Skeletal muscle cell (primary cell): Measurements from ENCODE around the gene VPS35.
"Not testable (repeated sequence)": the region's sequence is repeated elsewhere in the genome, so short reads cannot be mapped to it uniquely, and the experiment has no call there.

ENCODE experiments used
- DNase-seq: peaks from one replicate; pipeline ENCODE4 v3.0.0-alpha.2; 2010; ENCODE audit warnings: low read depth
- H3K4me3 ChIP-seq: 2 replicates; pipeline ENCODE4 v1.5.1; 2011; ENCODE audit warnings: low read depth, mild to moderate bottlenecking, control low read depth, low read length, moderate library complexity

The VPS35 gene

DNA sequence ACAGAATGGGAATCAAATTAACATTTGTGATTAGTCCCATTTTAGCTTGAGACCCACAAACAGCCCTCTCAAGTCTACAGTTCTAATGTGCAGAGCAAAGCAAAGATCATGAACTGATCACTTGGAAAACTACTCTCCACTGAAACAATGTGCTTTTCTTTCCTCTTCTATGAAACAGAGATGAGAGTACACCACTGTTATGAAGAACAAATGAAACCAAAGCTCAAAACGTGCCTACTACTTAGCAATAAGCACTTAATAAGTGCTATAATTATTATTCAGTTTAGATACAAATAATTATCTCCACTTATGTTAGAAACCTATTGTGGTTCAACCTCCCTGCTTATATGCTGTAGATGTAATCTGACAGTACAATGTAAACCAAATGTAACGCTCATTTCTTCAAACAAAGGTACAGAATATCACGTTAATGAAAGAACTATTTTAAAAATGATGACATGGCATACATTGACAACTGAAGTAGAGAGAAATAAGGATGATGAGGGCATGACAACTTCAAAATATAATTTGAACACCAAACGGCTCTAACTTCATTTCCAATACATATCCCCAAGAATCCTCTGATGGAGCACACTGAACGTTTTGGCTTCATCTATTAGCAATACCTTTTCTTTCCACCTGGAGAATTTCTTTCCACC, 2.0 kb downstream of the VPS35 start:
- DNase-seq: no peak
- peak overlapping the region; percentile 86 for H3K4me3 ChIP-seq

DNA sequence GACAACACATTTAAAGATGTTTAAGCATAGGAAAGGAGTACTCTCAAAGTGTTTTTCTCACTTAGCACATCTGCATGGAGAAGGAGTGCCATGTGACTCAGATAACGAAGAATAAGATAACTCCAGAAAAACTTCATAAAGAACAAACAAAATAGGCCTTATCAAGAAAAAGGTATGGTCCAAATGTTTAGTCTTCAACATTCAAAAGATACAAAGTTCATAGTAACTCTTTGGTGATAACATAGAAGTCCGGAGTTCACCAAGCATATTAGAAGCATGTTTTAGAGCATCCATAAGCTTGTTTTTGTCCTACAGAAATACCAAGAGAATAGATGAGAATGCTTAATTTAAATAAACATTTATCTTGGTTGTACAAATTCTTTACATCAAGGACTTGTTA, 7.1 kb downstream of the VPS35 start:
- not testable (repeated sequence) for DNase-seq, H3K4me3 ChIP-seq

DNA sequence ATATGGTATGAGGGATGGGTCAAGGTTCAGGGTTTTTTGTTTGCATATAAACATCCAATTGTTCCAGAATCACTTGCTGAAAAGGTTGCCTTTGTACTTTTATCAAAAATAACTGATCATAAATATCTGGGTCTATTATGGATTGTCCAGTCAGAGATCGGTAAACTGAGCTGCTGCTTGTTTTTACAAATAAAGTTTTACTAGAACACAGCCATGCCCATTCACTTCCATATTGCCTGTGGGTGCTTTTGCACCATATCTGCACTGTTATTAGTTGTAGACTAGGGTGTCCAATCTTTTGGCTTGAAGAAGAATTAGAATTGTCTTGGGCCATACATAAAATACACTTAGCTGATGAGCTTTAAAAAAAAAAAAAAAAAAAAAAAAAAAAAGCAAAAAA, 11.0 kb downstream of the VPS35 start:
- DNase-seq: not testable (repeated sequence)

DNA sequence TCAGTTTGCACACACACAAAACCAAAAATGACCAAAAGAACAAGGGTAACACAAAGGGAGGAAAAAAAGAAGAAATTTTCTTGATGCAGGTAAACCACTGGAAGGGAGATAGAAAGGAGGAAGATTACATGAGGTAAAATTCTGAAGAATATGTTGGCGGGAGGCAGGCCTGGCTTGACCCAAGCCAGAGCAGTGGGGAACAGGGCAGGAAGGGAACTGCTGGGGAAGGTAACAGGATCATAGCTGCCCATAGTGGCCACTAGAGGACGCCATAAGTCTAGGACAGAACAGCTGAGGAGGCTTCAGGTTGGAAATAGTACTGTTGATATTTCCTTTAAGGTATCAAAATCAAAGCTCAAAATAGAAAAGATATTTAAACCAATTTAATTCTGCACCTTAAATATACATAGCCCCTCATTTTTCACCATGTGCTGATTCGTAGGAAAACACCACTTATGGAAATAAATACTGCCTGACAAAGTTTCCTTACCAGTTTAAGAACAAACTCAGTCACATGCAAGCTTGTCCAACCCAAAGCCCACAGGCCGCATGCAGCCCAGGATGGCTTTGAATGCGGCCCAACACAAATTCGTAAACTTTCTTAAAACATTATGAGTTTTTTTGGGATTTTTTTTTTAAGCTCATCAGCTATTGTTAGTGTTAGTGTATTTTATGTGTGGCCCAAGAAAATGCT, 15.5 kb downstream of the VPS35 start:
- H3K4me3 ChIP-seq: no peak overlapping the region
- DNase-seq: no peak

More for the DNA sequence above, 11.0 kb downstream of the VPS35 start:
- H3K4me3 ChIP-seq: not testable (repeated sequence)

DNA sequence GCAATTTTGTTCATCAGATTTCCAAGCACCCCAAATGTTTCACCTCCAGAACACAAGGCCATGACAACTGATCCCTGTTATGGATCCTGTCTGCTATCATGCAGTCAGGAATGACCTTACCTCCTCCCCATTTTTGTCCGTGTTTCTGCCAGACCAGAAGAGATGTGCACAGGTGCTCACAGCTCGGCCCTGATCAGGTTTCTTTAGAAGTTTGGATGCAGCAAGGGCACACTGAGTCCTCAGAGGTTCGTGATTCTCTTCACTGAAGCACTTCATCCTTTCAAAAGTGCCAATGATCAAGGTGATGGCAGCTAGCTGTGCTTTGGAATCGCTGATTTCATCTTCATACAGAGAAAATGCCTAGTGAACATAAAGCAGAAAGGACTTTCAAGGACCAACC, 26.9 kb downstream of the VPS35 start:
- no peak for DNase-seq
- H3K4me3 ChIP-seq: no peak overlapping the region

DNA sequence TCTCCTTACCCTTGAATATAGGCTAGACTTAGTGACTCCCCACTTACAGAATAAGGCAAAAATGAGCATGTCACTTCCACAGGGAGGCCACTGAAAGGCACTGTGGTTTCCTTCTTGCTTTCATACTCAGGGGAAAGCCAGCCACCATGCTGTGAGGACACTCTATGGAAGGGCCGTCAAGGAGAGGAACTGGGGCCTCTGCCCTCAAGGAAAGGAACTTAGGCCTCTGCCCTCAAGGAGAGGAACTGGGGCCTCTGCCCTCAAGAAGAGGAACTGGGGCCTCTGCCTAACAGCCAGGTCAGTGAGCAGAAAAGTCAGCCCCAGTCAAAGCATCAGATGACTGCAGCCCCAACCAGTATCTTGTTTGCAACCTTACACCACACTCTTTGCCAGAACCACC, 30.1 kb downstream of the VPS35 start:
- no peak overlapping the region for H3K4me3 ChIP-seq
- no peak for DNase-seq

DNA sequence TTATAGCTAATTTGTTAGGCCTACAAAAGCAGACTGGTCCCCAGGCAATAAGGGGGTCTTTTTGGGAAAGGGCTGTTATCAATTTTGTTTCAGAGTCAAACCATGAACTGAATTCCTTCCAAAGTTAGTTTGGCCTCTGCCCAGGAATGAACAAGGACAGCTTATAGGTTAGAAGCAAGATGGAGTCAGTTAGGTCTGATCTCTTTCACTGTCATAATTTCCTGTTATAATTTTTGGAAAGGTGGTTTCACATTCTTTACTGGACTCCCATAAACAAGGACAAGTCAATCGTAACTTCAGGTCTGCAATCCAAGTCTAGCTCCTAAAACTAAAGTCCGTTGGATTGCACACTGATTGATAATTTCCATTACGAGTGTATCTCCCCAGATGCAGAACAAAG, 37.7 kb downstream of the VPS35 start:
- DNase-seq: no peak
- no peak overlapping the region for H3K4me3 ChIP-seq

DNA sequence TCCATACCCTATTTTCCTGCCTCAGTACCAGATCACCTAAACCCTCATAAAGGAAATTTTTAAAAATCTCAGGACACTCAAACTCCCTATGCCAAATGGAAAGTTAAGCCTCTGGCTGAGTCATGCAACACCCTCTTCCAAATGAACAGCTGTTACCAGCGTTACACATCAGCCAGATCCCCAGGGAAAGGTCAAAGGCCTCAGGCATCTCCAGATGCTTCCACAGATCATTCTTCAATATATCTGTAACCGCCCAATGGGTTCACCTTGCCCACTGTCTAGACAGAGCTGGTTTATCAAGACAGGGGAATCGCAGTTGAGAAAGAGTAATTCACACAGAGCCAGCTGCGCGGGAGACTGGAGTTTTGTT, 38.7 kb downstream of the VPS35 start:
- DNase-seq: peak; percentile 58
- no peak overlapping the region for H3K4me3 ChIP-seq

DNA sequence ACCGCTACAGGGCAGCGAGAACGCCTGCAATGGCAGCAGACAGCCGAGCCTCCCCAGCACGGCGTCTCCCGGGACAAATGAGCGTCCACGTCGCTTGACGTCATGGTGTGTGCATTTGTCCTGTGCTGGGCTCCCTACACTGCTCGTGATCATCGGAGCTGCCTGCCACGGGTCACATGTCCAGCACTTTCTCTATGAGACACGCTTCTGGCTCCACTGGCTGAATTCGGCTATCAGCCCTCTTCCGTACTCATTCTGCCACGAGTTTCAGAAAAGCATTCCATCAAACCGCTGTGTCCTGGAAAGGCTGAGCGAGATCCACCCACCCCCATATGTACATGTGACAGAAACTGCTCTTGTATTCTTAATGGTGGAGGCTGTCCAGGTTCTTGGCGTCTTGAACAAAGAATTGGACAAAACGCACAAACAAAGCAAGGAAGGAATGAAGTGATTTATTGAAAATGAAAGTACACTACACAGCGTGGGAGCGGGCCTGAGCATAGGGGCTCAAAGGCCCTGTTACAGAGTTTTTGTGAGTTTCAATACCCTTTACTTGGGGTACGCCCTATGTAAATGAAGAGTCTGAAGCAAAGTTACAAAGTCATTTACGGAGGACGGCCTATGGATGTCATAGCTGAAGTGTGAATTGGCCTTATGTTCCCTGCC, 39.3 kb downstream of the VPS35 start:
- no peak overlapping the region for H3K4me3 ChIP-seq
- DNase-seq: no peak

DNA sequence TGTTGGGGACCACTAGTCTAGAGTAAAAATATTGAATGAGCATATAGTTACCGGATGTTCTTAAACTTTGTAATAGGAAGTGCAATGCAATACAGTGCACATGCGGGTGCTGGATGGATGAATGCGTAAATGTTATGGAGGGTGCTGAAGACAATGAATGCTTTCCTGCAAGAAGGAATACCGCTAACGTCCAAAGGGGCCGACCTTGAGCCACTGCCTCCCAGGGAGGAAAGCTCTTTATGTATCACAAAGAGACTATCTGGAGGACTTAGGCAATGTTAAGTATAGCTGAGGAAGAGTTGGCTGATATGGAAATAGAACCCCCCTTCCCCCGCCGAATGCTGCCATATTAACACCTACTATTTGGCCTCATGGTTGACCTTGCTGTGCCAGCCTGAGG, 40.3 kb downstream of the VPS35 start:
- DNase-seq: no peak
- no peak overlapping the region for H3K4me3 ChIP-seq

DNA sequence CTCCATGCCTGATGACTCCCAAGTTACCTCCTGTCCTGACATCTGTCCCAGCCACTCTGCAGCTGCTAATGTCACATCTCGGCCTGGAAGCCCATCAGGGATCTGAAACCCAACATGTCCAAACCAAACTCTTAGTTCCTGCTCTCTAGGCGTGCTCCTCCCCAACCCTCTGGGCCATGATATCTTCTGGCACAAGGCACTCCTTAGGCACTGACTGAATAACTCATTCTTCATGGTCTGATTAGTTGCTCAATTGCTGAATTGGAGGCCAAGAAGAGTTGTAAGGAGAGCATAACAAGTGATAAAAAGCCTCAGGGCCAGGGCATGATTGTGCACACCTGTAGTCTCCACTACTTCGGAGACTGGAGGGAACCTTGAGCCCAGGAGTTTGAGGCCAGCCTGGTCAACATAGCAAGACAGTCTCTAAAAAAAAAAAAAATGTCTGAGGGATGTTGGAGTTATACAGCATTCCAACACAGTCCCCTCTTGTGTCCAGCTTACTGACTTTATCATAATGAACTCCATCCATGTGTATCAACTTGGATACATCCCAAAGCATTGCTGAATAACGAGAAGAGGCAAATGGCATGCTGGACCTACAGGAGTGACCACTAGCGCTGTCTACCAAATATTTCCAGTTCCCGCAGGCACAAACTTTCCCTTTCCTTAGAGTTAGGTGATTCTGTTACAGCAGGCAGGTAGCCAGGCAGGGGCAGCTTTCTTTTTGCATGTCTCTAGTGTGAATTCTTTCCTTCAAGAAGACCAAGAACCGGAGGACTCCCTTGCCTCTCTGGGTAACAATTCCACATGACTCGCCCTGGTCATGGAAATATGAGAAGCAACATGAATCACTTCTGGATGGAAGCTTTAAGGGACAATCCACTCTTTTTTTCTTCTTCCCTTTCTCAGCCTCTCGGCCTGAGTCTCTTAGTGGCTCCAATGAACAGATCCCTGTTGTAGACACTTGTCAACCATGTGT, 49.7 kb downstream of the VPS35 start:
- no peak overlapping the region for H3K4me3 ChIP-seq
- DNase-seq: peak; percentile 18

DNA sequence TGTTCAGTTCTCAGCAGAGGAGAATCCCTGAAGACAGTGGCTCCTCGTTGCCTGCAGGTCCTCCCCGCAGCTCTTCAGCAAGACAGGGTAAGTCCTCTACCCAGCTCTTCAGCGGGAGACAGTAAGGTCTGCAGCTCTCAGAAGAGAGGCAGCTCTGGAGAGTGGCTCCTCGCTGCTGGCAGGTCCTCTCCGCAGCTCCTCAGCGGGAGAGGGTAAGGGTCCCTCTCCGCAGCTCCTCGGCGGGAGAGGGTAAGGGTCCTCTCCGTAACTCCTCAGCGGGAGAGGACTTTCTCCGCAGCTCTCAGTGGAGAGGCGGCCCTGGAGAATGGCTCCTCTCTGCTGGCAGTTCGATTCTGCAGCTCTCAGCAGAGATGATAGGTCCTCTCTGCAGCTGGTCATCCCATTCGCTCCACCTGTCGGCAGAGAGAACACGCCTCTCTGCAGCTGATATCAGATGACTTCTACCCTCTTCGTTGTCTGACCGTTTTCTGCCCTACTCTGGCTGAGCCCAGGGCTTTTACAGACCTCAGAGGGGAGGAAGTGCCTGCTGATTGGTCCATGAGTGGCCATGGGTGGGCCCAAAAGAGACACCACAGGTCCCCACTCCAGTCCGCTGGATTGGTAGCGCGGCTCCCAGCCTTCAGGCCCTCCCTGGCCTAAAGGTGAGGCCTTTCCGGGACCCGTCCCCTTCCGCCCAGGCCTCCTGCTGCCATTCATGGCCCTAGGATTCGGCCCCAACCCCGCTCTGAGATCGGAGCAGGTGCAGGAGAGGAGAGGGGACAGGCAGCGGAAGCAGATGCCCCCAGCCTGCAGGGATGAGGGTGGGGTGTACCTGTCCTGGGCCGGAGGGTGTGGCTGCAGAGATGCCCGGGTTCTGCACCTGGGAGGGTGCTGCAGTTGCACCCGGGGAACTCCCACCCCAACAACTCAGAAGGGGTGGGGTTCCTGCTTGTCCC, 55.9 kb downstream of the VPS35 start:
- peak overlapping the region; percentile 18 for H3K4me3 ChIP-seq
- no peak for DNase-seq

DNA sequence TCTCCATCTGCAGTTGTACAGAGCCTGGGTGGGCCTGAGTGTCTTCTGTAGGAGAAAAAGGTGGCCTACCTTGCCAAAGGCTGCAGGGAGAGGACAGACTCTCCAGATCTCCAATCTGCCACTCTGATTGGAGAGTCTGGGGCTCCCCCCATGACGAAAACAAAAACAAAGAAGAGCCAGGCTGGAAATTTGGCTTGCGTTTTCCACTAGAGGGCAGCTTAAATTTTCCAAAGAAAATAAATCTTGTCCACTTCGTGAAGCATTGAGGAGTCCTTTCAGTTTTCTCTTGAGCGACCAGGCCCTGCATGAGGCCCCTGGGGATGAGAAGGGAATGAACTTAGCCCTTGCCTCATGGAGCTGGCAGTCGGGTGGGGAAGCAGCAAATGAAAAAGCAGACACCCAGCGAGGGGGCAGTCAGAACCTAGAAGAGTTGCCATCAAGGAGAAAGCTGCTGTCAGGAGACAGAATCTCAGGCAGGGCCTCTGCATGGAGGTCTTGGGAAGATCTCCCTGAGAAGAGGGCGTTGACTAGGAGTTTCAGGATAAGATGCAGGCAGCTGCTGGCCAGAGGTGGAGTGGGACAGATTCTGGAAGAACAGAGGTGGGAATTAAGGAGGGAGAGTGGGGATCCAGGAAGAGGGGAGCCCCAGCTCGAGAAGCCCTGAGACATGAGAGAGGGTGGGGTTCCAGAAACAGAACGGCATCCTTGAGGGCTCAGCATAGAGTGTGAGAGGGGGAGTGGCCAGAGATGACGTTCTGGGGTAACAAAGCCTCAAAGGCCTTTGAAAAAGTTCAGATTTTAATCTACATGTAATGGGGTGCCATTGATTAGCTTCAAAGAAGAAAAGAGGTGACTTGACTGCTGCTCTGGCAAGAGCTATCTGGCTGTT, 59.4 kb downstream of the VPS35 start:
- no peak for DNase-seq
- H3K4me3 ChIP-seq: no peak overlapping the region

DNA sequence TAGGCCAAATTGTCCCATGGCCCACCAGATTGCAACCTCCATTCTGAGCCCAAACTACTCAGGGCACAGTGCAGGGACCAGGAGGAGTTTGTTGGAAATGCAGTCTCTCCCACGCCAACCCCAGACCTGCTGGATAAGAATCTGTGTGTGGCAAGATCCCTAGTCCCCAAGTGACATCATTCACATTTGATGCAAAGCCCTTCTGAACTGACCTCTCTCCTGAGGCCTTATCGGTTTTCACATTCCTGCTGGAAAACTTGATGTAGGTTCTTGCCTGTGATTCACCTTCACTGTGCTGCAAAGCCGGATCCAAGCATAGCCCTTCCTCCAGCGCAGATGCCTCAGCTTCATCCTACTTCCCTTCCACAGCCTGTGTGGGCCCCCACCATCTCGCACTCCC, 61.2 kb downstream of the VPS35 start:
- no peak for DNase-seq
- H3K4me3 ChIP-seq: no peak overlapping the region

DNA sequence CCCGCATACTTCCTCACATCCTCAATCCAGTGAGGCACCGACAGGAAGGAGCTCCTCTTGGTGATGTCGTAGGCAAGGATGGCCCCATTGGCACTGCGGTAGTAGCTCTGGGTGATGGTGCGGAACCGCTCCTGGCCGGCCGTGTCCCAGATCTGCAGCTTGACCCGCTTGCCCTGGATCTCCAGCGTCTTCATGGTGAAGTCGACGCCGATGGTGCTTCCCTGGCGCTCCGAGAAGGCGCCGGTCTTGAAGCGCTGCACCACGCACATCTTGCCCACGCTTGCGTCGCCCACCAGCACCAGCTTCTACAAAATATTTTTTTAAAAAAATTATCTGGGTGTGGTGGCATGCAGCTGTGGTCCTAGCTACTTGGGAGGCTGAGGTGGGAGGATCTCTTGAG, 62.3 kb downstream of the VPS35 start:
- DNase-seq, H3K4me3 ChIP-seq: not testable (repeated sequence)

DNA sequence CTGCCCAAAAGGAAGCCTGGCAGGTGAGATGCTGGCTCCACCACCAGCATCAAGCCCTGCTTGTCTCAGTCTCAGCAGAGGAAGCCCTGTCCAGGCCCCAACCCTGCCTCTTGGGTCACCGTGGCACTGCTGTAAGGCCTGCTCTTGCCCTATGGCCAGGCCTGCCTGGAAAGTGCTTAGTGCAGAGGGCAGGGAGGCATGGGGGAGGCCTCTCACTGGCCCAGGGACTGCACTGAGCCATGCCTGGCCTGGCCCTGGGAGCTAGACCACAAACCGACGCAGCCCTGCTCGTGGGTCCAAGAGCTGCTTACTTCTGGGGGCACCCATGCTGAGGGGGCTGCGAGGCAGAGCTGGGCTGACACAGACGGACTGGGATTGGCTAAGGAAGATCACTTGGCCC, 64.1 kb downstream of the VPS35 start:
- not testable (repeated sequence) for H3K4me3 ChIP-seq, DNase-seq

DNA sequence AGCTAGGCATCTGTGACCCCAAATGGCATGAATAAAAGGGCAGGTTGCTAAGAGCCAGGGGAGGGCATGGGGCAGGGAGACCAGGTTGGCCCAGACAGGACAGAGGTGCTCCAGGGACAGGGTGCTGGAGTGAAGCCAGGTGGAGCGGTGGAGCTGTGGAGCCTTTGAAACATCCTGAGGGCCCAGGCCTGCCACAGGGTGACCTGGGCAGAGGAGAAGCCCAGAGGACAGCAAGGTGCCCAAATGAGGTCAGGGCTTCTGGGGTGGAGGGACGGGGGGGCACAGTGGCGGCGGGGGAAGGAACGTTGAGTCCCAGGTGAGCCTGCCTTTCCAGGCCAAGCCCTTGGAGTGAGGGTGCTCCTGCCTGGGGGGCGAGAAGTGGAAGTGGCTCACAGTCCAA, 65.3 kb downstream of the VPS35 start:
- DNase-seq, H3K4me3 ChIP-seq: not testable (repeated sequence)

DNA sequence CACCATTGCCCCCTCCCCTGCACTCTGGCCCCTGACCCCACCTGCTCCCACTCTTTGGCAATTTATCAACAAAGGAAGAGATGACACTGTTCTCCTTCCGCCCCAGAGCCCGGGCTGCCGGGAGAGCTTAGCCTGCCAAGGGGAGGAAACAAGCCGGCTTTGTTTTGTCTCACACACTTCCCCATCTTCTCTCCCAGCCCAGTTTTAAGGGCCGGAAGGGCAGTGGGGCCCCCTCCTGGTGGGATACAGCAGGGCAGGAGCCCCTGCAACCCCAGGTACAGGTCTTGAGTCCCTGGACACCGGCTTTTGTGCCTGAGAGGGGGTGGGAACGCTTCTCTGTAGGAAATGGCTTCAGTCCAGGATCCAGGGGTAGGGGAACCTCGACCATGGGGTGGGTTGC, 65.7 kb downstream of the VPS35 start:
- H3K4me3 ChIP-seq, DNase-seq: not testable (repeated sequence)
